Choroid plexus epithelial cell (primary cell): ENCODE measurements around the gene PDAP1.

Source experiments
- DNase-seq: peaks from one replicate; pipeline ENCODE4 v3.0.0-alpha.2; 2010; ENCODE audit warnings: low read depth
- H3K4me3 ChIP-seq: 2 replicates; pipeline ENCODE4 v1.5.1; 2011; ENCODE audit warnings: low read depth, mild to moderate bottlenecking, control low read depth, low read length, moderate library complexity
- TF ChIP-seq, protein P1 (sequence below): conservative IDR thresholded peaks from 2 replicates; pipeline ENCODE4 v1.5.1; 2011; ENCODE audit warnings: low read depth, mild to moderate bottlenecking, control low read depth, inconsistent platforms, low read length, moderate library complexity

PDAP1 gene

DNA sequence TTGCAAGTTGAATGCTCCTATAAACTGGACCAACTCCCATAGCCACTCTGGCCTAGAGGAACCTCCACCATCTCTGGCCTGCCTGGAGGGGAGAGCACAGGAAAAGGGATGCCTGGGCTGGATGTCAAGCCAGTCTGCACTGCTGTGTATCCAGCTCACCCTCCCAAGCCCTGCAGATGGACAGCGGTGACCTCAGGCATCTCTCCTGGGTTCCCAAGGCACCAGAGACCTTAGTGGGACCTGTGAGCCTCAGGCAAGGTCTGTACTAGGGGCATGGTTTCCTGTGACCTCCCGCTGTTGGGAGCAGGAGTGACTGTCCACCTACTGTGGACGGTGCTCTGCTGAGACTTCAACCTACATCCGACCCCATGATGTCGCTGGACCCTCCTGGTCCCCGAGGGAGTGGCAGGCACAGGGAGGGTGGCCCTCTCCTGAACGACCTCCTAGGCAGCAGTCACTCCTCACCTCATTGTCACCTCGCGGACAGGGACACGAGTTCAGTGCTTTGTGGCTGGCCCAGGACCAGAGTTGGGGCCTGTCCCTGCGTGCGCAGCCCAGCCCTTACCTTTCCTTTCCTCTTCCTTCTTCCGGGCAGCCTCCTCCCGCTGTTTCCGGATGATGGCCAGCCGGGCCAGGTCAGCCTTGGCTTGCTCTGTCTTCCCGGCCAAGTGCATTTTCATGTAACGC lies 11.0 kb downstream of the PDAP1 start:
- TF ChIP-seq, protein P1, sequence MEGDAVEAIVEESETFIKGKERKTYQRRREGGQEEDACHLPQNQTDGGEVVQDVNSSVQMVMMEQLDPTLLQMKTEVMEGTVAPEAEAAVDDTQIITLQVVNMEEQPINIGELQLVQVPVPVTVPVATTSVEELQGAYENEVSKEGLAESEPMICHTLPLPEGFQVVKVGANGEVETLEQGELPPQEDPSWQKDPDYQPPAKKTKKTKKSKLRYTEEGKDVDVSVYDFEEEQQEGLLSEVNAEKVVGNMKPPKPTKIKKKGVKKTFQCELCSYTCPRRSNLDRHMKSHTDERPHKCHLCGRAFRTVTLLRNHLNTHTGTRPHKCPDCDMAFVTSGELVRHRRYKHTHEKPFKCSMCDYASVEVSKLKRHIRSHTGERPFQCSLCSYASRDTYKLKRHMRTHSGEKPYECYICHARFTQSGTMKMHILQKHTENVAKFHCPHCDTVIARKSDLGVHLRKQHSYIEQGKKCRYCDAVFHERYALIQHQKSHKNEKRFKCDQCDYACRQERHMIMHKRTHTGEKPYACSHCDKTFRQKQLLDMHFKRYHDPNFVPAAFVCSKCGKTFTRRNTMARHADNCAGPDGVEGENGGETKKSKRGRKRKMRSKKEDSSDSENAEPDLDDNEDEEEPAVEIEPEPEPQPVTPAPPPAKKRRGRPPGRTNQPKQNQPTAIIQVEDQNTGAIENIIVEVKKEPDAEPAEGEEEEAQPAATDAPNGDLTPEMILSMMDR, result no peak
- no peak overlapping the region for H3K4me3 ChIP-seq
- DNase-seq, result no peak

- no peak for DNase-seq
- TF ChIP-seq, protein P1, result no peak
- H3K4me3 ChIP-seq, result no peak overlapping the region
Measured at GRCh38 chr7:99396418-99397296, 11.7 kb downstream of the PDAP1 start.

- no peak overlapping the region for H3K4me3 ChIP-seq
- DNase-seq, result no peak
- TF ChIP-seq, protein P1, result peak; percentile 20
Measured at GRCh38 chr7:99395616-99396327, 12.6 kb downstream of the PDAP1 start.

DNA sequence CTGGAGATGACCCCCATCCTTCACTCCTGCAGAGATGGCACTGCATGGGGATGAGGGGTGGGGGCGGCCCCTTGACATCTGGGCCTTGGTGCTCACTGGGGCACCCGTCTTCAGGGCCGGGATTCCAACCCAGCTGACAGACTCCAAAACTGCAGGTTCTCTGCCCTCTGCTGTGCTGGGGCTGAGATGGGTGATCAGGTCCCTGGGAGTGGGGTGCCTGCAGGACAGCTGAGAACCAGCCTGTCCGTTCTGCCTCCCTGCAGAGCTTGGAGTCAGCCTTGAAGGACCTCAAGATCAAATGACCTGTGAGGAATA lies 14.3 kb downstream of the PDAP1 start:
- TF ChIP-seq, protein P1, result no peak
- H3K4me3 ChIP-seq, result no peak overlapping the region
- DNase-seq, result no peak

DNA sequence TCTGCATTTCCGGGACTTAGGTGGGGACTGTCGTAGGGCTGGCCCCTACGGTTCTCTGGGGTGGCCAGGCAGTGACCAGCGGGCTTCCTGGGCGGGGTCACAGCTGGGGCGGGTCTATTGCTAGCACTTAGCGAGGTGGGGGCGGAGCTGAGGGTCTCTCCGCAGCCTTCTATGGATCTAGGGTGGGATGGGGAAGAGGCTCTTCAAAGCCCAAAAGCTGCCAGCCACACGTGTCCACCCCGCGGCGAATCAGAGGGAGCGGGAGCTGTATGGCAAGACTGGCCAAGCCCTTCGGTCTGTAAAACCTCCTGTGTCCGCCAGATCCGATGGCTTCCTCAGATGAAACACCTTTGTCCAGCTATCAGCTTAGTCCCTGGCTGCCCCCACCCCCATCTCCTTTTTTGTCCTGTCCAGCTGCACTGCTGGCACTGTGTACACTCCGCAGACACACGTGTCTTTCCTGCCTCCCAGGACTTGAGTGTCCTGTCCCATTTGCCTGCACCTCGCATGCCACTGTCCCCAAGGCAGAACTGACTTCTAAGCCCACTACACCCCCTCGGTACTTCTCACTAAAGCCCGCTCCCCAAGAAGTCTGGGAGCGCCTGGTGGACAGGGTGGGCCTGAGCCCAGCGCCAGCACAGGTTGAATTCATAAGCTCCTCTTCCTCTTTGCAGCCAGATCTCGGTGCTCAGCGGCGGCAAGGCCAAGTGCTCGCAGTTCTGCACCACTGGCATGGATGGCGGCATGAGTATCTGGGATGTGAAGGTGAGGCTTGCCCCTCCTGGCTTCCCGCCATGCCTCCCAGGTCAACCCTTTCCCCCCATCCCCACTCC lies 14.8 kb downstream of the PDAP1 start:
- TF ChIP-seq, protein P1, result no peak
- peak overlapping the region; percentile 59 for H3K4me3 ChIP-seq
- no peak for DNase-seq

DNA sequence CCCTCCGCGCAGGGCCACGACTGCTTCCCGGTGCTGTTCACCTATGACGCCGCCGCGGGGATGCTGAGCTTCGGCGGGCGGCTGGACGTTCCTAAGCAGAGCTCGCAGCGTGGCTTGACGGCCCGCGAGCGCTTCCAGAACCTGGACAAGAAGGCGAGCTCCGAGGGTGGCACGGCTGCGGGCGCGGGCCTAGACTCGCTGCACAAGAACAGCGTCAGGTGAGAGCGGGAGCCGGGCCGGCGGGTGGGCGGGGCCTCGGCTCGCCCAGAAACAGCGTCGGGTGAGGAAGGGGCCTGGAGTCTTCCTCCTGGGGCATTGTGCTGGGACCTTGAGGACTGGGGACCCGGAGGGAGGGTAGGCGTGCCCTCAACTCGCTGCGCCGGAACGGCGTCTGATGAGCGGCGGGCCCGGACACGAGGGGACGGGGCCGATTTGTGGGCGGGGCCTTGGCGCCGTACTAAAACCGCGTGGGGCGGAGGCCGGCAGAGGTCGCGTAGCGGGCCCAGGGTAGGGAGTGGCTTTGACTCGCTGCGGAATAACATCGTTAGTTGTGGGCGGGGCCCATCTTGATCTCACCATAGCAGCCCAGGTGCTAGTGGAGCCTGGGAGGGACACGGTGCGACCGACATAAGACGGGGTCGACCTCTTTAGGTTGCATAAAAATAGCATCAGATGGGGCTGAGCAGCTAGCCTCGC lies 15.6 kb downstream of the PDAP1 start:
- TF ChIP-seq, protein P1, result no peak
- peak overlapping the region; percentile 59 for H3K4me3 ChIP-seq
- peak; percentile 77 for DNase-seq
